HG03066 (cell line): ENCODE results near the gene PRKG1.
"Not testable (repeated sequence)": the region's sequence is repeated elsewhere in the genome, so short reads cannot be mapped to it uniquely, and the experiment has no call there.

Experiments
- ATAC-seq: cut with Tn5 transposase; IDR thresholded peaks from one replicate; pipeline ENCODE4 v1.9.1; 2021; ENCODE audit warnings: low read depth; ENCODE audit not compliant: unreplicated experiment

Gene PRKG1

DNA sequence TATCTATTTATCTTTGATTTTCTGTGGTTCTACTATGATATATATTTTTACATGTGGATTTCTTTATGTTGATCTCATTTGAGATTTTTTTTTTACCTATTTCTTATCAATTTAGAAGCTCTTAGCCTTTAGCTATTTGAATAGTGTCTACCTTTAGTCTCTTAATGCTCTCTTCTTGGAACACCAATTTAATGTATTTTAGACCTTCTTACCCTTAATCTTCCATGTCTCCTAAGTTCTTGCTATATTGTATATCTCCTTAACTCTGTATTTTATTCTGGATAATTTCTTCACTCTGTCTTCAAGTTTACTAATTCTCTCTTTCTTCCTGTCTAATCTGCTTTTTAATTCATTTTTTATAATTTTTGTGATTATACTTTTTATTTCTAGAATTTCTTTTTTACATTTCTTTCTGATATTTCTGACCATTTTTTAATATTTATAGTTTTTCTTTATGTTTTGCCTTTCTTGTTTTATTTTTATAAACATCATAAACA is 597.8 kb downstream of the PRKG1 start:
- no peak for ATAC-seq

DNA sequence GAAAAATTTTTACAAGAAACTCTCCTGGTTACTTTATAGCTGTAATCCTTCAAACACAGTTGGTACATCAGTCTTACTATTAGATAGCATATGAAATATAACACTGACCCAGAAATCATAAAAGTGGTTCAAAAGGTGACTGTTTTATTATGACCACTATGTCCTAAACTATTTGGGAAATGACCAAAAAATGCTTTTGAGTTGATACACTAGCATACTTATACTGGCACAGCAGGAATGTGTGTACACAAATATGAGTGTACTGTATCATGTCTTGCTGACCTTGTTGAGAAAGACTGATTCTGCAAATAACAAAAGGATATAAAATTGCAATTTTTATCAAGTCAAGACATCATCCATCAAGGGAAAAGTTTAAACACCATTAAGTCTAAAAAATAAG is 600.8 kb downstream of the PRKG1 start:
- no peak for ATAC-seq

DNA sequence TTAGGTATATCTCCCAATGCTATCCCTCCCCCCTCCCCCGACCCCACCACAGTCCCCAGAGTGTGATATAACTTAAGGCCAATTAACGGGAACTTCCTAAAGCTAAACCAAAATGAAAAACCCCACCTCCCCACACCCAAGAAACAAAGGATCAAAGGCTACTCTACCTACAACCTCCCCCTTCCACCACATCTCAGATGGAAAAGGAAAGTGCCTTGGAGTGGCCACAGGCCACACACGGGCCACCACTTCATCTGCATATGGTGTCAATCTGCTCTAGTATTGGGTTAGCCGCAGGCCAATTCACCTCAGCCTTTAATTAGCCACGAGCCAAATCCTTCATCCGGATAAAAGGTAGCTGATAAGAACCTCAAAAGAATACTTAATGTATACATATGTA is 605.6 kb downstream of the PRKG1 start:
- no peak for ATAC-seq

DNA sequence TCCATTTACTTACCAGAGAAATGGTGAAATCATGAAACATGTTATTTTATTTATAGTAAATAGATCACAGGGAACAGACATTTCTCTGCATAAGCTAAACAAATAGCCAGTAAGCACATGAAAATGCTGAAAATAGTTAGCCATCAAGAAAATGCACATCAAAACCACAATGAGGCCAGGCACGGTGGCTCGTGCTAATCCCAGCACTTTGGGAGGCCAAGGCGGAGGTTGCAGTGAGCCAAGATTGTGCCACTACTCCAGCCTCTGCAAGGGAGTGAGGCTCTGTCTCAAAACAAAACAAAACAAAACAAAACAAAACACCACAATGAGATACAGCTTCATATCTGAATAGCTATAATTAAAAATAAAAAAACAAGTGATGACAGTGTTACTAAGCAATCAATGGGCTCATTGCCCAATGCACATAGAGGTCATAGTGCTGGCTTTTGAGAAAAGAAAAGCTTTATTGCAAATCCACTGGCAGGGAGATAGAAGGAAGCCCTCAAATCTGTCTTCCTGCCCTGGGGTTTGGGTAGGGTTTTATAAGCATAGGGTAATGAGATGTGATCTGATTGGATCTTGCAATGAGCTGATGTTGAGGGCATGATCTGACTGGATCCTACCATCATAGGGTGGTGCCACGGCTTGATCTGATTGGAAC is 608.9 kb downstream of the PRKG1 start:
- no peak for ATAC-seq

DNA sequence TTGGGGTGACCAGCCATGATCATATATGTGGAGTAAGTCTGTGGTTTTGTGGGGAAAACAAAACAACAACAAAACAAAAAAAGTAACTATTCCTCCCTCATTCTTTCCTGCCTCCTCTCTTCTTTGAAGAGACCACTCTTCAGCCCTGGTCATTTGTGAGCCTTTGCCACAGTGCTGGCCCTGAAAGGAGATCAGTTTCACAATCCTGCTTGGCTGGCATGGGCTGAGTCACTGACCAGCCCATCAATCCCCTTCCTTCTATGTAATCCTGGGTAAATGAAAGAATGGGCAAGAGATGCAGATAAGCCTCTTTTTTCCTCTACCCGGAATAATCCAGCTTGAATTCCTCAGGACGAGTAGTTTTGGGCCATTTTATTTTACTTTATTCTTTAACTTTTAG is 611.5 kb downstream of the PRKG1 start:
- no peak for ATAC-seq

DNA sequence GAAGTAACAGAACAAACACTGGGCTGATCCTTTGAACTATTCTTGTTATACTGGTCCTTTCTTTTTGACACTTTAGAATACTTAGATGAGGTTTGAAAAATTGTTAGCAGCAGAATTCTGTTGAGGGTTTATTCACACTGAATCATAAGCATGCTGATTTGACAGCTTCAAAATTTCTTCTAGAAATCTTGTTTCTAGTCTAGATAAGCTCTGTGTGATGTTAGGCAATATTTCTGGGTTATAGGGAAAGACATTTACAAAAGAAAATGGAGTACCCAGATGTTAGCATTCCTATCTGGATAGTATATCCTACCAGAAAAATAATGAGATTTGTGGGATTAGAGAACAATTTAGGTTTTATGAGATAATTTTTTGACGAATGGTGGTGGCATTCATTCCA is 613.0 kb downstream of the PRKG1 start:
- no peak for ATAC-seq

DNA sequence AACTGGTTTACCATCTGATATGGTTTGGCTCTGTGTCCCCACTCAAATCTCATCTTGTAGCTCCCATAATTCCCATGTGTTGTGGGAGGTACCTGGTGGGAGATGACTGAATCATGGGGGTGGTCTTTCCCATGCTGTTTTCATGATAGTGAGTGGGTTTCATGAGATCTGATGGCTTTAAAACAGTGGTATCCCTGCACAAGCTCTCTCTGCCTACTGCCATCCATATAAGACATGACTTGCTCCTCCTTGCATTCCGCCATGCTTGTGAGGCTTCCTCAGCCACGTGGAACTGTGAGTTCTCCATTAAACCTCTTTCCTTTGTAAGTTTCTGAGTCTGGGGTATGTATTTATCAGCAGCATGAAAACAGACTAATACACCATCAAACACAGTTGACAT is 614.5 kb downstream of the PRKG1 start:
- not testable (repeated sequence) for ATAC-seq

DNA sequence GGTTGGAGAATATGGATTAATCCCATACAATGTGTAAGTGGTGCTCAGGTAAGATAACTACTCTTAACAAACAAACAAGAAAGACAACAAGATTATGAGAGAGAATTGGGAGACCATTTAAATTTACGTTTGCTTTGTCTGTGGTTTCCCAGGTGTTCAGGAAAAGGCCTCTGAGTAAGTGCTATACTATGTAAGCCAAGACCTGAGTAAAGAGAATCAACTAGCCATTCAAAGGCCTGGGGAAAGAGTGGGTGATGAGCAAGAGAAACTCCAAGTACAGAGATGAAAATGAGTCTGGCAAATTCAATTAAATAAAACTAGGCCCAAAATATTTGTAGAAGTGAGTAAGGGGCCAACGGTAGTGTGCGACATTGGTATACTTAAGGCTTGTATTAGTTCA is 615.2 kb downstream of the PRKG1 start:
- ATAC-seq, result no peak

DNA sequence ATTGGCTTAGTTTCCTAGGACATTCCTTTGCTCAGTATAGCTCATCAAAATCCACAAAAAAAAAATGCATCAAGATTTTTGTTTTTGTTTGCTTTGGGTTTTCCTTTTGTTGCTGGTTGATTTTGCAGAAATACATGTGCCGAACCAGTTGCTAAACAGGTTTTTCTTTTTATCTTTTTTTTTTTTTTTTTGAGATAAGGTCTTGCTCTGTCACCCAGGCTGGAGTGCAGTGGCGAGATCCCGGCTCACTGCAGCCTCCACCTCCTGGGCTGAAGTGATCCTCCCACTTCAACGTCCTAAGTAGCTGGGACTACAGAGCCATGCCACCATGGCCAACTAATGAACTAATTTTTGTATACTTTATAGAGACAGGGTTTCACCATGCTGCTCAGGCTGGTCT is 616.8 kb downstream of the PRKG1 start:
- ATAC-seq, result no peak

DNA sequence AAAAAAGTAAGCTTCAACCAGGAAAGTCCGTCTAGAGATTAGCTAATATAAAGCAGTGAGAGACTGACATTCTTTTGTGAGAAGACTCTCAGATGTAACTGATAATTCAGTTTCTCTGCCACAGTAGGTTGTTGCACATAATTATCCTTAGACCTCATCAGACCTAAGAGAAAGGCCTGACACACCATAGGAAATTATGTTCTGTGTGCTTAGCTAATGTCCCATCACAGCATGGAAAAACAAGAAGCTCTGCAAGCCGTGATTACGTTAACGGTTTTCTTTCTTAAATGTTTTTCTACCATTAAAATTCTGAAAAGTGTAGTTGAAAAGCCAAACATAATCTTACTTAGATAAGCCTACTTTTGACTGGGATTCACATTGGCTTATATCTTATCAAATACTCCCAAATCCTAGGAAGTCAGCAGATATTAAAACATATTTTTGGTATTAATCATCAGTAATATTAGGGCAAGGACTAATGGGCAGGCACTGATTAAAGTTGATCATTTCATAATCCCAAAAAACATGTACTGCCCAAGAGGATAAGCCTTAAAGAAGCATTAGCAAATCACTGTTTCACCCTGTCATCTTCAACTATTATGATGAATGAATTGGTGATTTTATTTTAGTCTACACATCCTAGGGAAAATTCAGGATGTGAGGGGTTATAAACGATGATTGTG is 619.9 kb downstream of the PRKG1 start:
- no peak for ATAC-seq

DNA sequence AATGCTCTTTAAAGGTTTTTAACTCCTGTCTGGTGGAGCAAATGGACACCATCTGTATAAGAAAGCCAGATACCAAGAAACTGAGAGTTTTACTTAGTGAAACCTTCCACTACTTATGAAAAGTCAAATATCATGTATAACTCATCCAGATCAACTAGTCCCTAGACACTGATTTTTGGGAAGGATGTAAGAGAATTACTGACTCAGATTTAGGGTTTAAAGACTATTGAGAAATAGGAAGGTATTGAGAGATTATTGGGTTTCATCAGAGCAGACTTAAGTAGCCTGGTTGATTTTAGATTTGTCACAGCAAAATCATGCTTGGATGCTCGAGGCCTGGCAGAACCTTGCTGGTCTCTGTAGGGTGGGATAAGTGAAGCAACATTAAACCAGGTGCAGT is 622.0 kb downstream of the PRKG1 start:
- ATAC-seq, result no peak

DNA sequence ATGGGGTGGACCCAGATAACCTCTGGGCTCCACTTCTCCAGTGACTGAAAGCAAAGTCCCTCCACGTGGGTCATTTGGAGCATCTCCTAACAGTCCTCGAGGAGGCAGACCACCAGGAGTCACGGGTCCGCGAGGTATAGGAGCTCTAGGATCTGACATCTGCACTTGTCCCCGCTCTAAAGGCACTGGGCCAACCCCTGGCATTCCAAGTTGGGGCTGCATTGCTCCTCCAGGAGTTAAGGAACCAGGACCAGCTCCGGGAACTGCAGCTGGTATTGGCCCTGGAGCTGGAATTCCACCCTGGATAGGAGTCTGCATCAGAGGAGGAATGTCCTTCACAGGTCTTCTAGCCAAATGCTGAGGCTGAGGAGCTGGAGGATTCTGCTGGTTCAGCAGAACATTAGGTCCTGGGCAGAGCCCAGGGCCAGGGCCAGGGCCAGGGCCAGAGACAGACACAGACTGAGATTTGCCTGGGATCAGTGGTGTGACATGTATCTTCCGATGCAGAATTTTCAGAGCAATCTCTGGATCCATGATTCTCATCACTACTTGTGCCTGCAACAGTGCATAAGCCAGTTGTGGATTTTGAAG is 624.3 kb downstream of the PRKG1 start:
- no peak for ATAC-seq

DNA sequence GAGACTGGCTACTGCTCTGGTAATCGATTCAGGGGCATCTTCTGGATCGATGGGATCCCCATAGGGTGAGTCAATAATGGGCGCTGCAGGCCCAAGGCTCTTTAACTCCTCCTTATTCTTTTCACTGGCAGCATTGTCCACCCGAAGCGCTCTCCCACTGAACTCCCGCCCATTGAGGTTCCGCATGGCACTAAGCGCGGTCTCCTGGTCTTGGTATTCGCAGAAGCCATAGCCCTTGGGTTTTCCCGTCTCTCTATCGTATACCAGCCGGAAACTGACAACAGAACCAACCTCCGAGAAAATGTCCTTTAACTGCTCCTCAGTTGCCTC is 624.8 kb downstream of the PRKG1 start:
- ATAC-seq, result peak; percentile 29

DNA sequence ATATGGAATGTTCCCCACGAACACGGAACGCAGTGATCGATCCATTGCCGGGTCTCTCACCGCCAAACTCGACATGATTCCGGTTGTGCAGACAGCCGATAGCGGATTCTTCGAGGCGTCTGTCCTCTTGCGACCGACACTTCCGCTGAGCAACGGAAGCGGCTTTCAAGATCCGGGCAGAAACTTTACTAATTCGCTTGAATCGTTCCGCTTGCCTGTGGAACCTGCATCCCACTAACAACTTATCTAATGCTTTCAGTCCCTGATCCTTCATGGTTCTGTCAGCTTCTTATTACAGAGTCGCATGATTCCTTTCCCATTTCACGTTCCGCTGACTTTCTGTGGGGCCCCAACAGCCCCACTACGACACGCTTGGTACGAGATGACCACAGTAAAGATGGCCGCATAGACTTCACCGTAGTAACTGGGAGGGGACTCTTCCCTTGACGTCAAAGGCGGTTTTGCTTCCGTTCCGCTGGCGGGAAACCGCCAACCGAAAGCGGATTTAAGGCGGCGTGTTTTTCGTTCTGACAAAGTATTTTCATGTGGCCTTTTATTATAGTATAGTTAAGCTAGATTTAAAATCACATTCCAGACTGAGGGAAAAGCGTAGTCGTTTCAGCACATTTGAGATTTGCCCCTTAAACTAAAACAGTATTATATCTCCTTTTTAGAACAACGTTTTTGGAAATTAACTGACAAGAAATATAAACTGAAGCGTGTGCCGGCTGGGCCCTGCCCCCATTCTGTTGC is 625.4 kb downstream of the PRKG1 start, which contains the start of gene CSTF2T:
TSS of gene CSTF2T (minus strand) at position 121 of the 753 bp plus-strand sequence. CDS start at position 75, 46 bp downstream.
- peak; percentile 97 for ATAC-seq

DNA sequence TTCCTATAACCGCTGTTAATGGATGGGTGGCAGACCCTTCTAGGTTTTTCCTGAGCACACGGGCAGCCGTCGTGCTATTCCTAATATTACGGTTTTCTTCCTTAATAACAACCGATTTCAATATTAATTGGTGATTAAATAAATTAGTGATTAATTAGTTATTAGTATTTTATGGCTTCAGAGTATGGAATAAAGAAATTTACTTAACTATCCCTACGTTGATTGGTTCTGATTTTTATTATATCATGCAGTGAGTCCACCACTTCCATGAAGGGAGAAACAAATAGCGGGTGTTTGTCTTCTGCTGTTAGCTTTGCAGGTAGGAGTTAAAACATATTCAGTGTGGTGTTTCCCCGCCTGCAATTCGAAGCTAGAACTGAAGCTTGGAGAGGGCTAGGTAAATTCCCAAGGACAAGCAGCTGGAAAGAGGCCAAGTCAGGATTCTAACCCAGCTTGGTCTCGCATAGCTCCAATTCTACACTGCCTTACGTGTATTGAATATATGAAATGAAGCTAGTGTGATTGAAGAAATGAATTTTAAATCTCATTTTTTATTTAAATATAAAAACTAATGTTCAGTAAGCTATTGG is 626.0 kb downstream of the PRKG1 start:
- ATAC-seq, result no peak

DNA sequence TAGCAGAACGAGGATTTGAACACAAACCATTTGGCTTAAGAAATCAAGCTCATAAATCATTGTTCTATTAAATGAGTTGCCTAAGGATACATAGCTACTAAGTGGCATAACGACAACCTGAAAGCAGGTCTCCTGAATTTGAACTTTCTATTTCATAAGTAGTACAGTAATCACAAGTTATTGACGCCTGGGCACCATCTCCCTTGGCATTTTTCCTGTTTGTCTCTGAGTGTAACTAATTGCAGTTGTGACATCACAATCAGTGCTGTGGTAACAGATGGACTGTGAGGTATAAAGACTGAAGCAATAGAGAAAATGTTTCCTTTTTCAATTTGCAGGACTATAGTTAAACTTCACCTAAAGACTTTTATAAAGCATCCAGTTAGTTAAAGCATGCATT is 631.5 kb downstream of the PRKG1 start:
- no peak for ATAC-seq

DNA sequence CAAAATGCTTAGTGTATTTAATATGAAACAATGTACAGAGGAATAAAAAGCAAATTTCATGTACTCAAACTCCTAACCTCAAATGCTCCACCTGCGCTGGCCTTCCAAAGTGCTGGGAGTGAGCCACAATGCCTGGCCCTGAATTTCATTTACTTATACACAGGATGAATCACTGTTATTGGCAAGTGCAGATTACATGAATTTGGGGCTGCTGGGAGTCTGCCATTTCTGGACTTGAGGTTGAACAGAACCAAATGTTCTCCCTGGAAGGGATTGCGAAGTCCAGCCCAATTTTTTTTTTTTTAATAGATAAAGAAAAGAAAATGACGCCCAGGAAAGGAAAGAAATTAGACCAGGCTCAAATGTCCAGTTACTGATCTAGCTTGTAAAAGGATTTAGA is 631.9 kb downstream of the PRKG1 start:
- no peak for ATAC-seq

DNA sequence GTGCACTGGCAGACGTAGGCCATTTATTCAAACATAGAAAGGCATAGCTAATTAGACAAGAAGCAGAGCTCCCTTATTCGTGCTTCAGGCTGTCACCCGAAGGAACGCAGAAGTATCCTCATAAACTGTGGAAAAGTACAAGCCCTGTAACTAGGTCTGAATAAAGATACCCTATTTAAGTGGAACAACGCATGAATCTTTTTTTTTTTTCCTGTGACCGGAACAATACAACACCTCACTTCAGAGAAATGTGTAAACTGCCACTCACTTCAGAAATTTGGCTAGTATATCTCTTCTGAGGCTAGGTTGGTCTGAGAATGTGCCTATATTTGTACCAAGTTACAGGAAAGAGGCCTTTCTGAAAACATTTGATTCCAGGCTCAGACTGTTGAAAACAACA is 633.1 kb downstream of the PRKG1 start:
- no peak for ATAC-seq

DNA sequence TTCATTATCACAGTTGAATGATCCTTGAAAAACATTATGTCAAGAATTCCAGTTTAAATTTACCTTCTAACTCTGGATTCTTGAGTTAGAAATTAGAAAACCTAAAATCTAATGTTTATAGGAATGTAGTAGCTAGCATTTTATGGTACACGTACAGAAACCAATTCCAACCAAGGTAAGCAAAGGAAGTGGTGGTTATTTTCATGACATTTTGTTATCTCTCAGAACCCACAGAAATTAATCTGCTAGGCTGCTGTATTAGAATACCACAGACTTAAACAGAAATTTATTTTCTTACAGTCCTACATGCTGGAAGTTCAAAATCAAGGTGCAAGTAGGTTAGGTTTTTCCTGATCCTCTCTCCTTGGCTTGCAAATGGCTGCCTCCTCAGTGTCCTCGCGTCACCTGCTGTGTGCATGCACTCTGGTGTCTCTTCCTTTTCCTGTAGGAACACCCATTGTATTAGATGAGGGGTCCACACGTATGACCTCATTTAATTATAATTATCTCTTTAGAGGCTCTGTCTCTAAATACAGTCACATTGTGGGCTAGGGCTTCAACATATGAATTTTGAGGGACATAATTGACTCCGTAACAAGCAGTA is 633.6 kb downstream of the PRKG1 start:
- ATAC-seq, result no peak

DNA sequence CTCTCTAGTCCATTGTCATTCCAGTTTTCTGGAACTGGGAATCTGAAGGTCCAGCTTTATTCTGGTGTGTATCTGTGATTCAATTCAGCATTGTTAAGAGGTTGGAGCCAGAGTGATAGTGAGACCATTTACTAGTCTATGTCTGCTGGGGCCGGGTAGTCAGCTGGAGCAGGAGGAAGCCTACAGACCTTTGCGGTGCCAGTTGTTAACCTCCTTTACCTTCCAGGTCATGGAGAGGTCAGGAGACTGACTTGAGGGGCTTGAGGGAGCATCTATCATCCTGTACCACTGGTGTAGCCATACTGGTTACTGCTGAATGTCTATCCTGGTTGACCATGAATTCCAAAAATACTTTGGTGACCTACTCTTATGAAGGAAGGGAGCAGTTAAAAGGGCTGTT is 634.3 kb downstream of the PRKG1 start:
- no peak for ATAC-seq
